Activated T-cell treated with anti-CD3 and anti-CD28 coated beads, Interleukin-2, amount 50 U/mL, for 72 hours (primary cell): Measurements from ENCODE around the gene MYBPHL. TPM values are rescaled to one million over a fixed set of nuclear protein-coding genes. Genes with fewer than 3 reads are reported as not detected.
"Not testable (repeated sequence)": the region's sequence is repeated elsewhere in the genome, so short reads cannot be mapped to it uniquely, and the experiment has no call there.

ENCODE experiments used
- ATAC-seq, 2 donors: fragments of 150-1000 bp; cut with Tn5 transposase; replicated peaks in 1 of 2; 2 replicates each; pipeline ENCODE4 v1.10.0; 2021; ENCODE audit warnings: moderate library complexity in 2 of 2, mild to moderate bottlenecking in 1 of 2
- DNase-seq, 2 donors: peaks; one replicate each; pipeline ENCODE4 v3.0.0; 2021 to 2022; ENCODE audit warnings: mixed read lengths in 1 of 2
- H3K27ac Mint-ChIP-seq: one replicate; pipeline ENCODE4 v1.8.0; 2022; ENCODE audit warnings: mild to moderate bottlenecking, moderate library complexity, mixed read lengths
- H3K27me3 Mint-ChIP-seq: one replicate; pipeline ENCODE4 v1.8.0; 2022; ENCODE audit warnings: low read depth, mixed read lengths
- H3K36me3 Mint-ChIP-seq, 2 donors: one replicate each; pipeline ENCODE4 v1.8.0; 2022; ENCODE audit warnings: mixed read lengths in 2 of 2, mild to moderate bottlenecking in 1 of 2; ENCODE audit not compliant: insufficient read depth in 2 of 2
- H3K4me1 Mint-ChIP-seq: one replicate; pipeline ENCODE4 v1.8.0; 2022; ENCODE audit warnings: low read depth, mixed read lengths
- H3K4me3 Mint-ChIP-seq, 2 donors: one replicate each; pipeline ENCODE4 v1.8.0; 2022; ENCODE audit warnings: mild to moderate bottlenecking in 2 of 2, mixed read lengths in 2 of 2, moderate library complexity in 2 of 2
- H3K9me3 Mint-ChIP-seq, 2 donors: one replicate each; pipeline ENCODE4 v1.8.0; 2022; ENCODE audit warnings: mixed read lengths in 2 of 2
- total RNA-seq, 2 donors: library from RNA; stranded (reverse); gene quantifications; one replicate each; pipeline ENCODE4 v1.2.3, GENCODE V29; 2022

The MYBPHL gene
- total RNA-seq, 2 donors from 2014 or later: not detected

DNA sequence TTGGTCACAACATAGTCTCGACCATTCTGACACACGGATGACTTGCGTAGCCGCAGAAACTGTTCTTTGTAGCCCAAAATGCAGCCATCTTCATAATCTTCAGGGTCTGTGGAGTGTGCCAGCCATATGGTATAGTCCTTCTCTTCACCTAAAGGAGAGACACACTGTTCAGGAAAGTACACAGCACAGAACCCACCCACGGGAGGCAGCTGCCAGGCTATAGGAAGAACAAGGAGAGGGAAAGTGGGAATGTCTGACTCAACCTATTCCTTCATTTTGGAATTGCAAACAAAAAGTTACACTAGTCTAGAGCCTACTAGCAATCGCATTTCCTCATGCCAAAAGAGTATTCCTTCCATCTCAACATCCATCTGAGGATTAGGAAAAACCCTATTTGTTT is 16.2 kb upstream of the MYBPHL start:
- Mint-ChIP-seq H3K9me3 (no peaks in the 10 kb centered on the region), H3K4me1 (no peaks in the 10 kb centered on the region), H3K4me3 (no peak overlapping the region), H3K27me3 (no peaks in the 10 kb centered on the region), H3K27ac (no peak overlapping the region), H3K36me3 (no peaks in the 10 kb centered on the region)
- DNase-seq: no peak
- ATAC-seq: no peak

DNA sequence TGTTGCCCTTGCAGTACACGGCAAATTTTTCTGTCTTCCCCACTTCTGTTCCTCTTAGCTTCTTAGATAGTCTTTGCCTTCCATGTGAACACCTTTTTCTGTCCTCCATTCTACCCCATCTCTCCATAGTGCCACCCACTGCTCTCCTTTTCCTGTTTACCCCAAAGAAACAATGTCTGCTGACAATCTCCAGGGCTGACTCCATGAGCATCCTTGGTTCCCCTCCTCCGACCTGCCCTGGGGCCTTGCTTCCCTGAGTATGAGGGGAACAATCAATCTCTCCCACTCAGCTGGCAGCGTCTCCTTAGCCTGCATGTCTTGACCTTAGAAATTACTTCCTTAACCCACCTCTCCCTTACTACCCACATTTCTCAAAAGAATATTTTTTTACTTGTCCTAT is 12.3 kb upstream of the MYBPHL start:
- Mint-ChIP-seq H3K4me1 (no peaks in the 10 kb centered on the region), H3K27ac (no peak overlapping the region), H3K9me3 (no peaks in the 10 kb centered on the region), H3K36me3 (no peaks in the 10 kb centered on the region), H3K4me3 (no peak overlapping the region), H3K27me3 (no peaks in the 10 kb centered on the region)
- DNase-seq (no peak), ATAC-seq (no peak)

- Mint-ChIP-seq H3K4me1 (no peaks in the 10 kb centered on the region), H3K9me3 (no peaks in the 10 kb centered on the region), H3K4me3 (no peak overlapping the region), H3K36me3 (no peaks in the 10 kb centered on the region), H3K27me3 (no peaks in the 10 kb centered on the region), H3K27ac (no peak overlapping the region)
- no peak for ATAC-seq
- DNase-seq: no peak
Observed at GRCh38 chr1:109316506-109316905, 9.7 kb upstream of the MYBPHL start.

DNA sequence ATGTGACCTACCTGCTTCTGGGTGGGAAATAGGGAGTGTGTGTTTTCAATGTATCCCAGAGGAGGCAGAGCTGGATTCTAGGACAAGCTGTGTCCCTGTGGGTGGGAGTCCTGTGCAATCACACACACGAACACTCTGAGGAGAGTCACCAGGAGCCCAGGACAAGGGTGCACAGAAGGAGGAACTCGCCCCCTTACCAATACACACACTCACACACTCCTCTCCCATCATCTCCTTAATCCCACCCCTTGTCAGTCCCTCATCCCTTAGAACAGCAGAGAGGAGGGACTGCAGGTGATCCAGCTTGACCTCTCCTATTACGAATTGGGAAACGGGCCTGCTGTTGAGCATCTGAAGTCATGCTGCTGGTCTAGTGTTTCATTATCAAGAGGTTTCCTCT is 8.5 kb upstream of the MYBPHL start:
- Mint-ChIP-seq H3K27ac (no peak overlapping the region), H3K9me3 (no peaks in the 10 kb centered on the region)

GRCh38 chr1:109314795-109315194 is 8.0 kb upstream of the MYBPHL start:
- Mint-ChIP-seq H3K9me3 (no peaks in the 10 kb centered on the region), H3K4me3 (no peak overlapping the region), H3K27ac (no peak overlapping the region), H3K4me1 (no peaks in the 10 kb centered on the region), H3K27me3 (no peaks in the 10 kb centered on the region), H3K36me3 (no peaks in the 10 kb centered on the region)
- no peak for DNase-seq
- no peak for ATAC-seq

More for the DNA sequence above, 8.5 kb upstream of the MYBPHL start:
- Mint-ChIP-seq H3K27me3 (no peaks in the 10 kb centered on the region), H3K4me3 (no peak overlapping the region), H3K4me1 (no peaks in the 10 kb centered on the region), H3K36me3 (no peaks in the 10 kb centered on the region)
- no peak for ATAC-seq
- no peak for DNase-seq

GRCh38 chr1:109312978-109313775 is 6.4 kb upstream of the MYBPHL start:
- Mint-ChIP-seq H3K36me3 (no peaks in the 10 kb centered on the region), H3K9me3 (no peaks in the 10 kb centered on the region), H3K27ac (no peak overlapping the region), H3K27me3 (peaks cover 7% of the 10 kb centered on the region), H3K4me1 (no peaks in the 10 kb centered on the region), H3K4me3 (no peak overlapping the region)
- DNase-seq (no peak), ATAC-seq (no peak)

- H3K9me3 Mint-ChIP-seq: no peaks in the 10 kb centered on the region
- peaks cover 7% of the 10 kb centered on the region for H3K27me3 Mint-ChIP-seq
- no peaks in the 10 kb centered on the region for H3K4me1 Mint-ChIP-seq
- ATAC-seq (no peak), DNase-seq (no peak)
- no peak overlapping the region for H3K27ac Mint-ChIP-seq
- H3K4me3 Mint-ChIP-seq: no peak overlapping the region
- no peaks in the 10 kb centered on the region for H3K36me3 Mint-ChIP-seq
Observed at GRCh38 chr1:109312246-109312645, 5.4 kb upstream of the MYBPHL start.

DNA sequence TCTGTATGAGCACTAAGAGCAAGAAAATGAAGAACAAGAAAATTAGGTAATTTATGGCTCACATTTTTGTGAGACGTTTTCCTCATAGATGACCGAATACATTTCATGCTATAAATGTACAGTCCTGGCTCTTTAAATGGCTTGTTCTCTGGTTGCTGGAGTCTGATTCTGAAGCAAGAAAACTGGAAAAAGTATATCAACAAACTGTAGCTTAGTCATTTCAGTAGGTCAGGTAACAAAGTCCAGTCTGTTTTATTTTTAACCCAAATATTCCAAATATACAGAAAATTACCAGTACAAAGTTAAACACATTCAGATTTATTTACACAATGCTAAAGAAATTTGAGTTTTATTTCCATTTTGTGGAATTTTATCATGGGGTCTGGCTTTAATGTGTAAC is 2.5 kb upstream of the MYBPHL start:
- Mint-ChIP-seq H3K4me3 (no peak overlapping the region), H3K27me3 (peaks cover 7% of the 10 kb centered on the region), H3K27ac (no peak overlapping the region), H3K4me1 (no peaks in the 10 kb centered on the region), H3K36me3 (no peaks in the 10 kb centered on the region), H3K9me3 (no peaks in the 10 kb centered on the region)
- ATAC-seq (no peak), DNase-seq (no peak)

GRCh38 chr1:109307274-109308021 is 637 bp upstream of the MYBPHL start:
- H3K27me3 Mint-ChIP-seq: peaks cover 7% of the 10 kb centered on the region
- H3K9me3 Mint-ChIP-seq: no peaks in the 10 kb centered on the region
- no peak overlapping the region for H3K27ac Mint-ChIP-seq
- H3K36me3 Mint-ChIP-seq: no peaks in the 10 kb centered on the region
- ATAC-seq: no peak
- H3K4me3 Mint-ChIP-seq: no peak overlapping the region
- DNase-seq: no peak
- no peaks in the 10 kb centered on the region for H3K4me1 Mint-ChIP-seq

GRCh38 chr1:109305991-109306390 is 820 bp downstream of the MYBPHL start:
- not testable (repeated sequence) for H3K4me3 Mint-ChIP-seq, DNase-seq, ATAC-seq, H3K27ac Mint-ChIP-seq, H3K27me3 Mint-ChIP-seq, H3K4me1 Mint-ChIP-seq, H3K9me3 Mint-ChIP-seq, H3K36me3 Mint-ChIP-seq

GRCh38 chr1:109304226-109304920 is 2.4 kb downstream of the MYBPHL start:
- peaks cover 13% of the 10 kb centered on the region for H3K27me3 Mint-ChIP-seq
- H3K27ac Mint-ChIP-seq: no peak overlapping the region
- ATAC-seq: no peak

GRCh38 chr1:109301874-109302273 is 4.9 kb downstream of the MYBPHL start:
- no peak overlapping the region for H3K4me3 Mint-ChIP-seq
- no peaks in the 10 kb centered on the region for H3K9me3 Mint-ChIP-seq
- H3K36me3 Mint-ChIP-seq: no peaks in the 10 kb centered on the region
- peaks cover 10% of the 10 kb centered on the region for H3K27me3 Mint-ChIP-seq
- ATAC-seq (no peak), DNase-seq (no peak)
- H3K4me1 Mint-ChIP-seq: no peaks in the 10 kb centered on the region
- H3K27ac Mint-ChIP-seq: no peak overlapping the region

More at GRCh38 chr1:109304226-109304920, 2.4 kb downstream of the MYBPHL start:
- no peak for DNase-seq
- no peak overlapping the region for H3K4me3 Mint-ChIP-seq
- no peaks in the 10 kb centered on the region for H3K36me3 Mint-ChIP-seq
- no peaks in the 10 kb centered on the region for H3K9me3 Mint-ChIP-seq
- H3K4me1 Mint-ChIP-seq: no peaks in the 10 kb centered on the region

DNA sequence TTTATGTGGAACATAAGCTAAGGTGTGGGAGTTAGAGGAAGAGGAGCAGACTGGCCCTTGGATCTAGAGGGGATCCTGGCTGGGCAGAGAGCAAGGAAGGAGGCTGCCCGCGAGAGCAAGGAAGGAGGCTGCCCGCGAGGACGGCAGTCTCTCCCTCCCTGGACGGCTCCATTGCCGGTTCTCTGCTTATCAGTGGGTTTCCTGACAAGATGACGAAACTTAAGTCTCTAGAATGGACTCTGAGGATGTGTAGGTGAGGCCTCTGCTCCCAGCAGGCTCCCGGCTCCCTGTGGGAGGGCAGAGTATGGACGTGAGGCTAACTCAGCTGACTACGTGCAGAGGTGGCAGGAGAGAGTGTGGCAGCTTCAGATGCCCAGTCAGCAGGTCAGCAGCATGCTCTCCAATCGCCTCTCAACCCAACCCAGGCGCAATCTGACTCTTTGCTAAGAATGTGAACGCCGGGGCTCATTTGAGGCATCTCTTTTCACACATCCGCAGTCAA is 6.1 kb downstream of the MYBPHL start:
- Mint-ChIP-seq H3K27me3 (peaks cover 10% of the 10 kb centered on the region), H3K27ac (no peak overlapping the region), H3K4me1 (no peaks in the 10 kb centered on the region), H3K9me3 (no peaks in the 10 kb centered on the region), H3K36me3 (no peaks in the 10 kb centered on the region), H3K4me3 (no peak overlapping the region)
- no peak for ATAC-seq
- no peak for DNase-seq
